G401.6 (cell line): ENCODE data around the gene ABHD17C.
"Not testable (repeated sequence)": the region's sequence is repeated elsewhere in the genome, so short reads cannot be mapped to it uniquely, and the experiment has no call there.

Experiments used
- FAIRE-seq: peaks from 2 replicates; lab custom pipeline; 2012; peaks lifted over from hg19 to GRCh38; lab: Jason Lieb, UNC

The ABHD17C gene

DNA sequence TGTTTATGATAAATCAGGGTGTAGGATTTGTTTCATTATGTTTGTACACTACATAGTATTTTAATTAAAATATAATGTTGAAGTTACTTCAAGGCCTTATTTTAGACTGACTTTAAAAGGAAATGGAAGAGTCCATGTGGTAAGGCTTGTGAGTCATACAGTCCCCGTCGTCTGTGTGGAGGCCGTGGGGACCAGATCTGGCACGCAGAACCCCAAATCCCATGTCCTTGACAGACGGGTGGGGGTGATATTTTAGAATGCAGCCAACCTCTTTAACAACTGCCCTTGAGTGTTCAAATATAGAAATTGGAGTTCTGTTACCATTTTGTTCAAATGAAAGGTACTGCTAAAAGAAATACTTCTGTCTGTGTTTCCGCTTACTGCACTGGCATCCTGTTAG lies 35.8 kb downstream of the ABHD17C start:
- FAIRE-seq, result no peak

DNA sequence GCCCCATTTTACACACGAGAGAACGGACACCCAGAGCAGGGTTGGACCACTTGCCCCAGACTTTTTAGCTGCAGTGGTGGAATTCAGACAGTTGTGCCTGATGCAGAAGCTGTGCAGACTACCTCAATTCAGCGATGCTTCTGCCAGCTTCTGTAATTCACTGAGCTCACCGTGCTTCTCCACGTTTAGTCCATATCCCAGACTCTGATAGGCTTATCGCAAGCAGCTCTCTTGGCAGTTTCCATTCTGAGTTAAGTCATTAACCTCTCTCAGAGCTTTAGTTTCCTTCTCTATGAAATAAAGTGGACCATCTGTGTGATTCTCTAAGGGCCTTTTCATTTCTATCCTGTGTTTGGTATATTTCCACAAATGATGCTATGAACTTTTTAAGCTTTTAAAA lies 37.1 kb downstream of the ABHD17C start:
- no peak for FAIRE-seq

DNA sequence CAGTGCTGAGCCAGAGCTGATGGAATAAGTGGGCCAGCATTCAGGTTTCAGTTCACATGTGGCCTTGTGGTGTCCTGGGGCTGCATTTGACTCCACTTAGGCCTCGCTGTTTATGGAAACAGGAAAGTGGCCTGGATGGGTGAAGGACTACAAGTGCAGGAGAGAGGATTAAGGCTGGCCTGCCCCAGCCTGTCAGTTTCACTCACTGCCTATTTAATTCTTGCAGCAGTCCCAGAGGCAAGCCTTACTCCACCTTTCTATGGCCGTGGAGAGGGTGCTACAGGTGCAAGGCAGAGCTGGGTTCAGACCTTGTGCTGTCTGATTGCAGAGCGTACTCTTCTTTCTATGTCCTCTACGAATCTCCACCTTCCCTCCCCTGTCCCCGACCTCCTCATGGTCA lies 37.7 kb downstream of the ABHD17C start:
- no peak for FAIRE-seq

DNA sequence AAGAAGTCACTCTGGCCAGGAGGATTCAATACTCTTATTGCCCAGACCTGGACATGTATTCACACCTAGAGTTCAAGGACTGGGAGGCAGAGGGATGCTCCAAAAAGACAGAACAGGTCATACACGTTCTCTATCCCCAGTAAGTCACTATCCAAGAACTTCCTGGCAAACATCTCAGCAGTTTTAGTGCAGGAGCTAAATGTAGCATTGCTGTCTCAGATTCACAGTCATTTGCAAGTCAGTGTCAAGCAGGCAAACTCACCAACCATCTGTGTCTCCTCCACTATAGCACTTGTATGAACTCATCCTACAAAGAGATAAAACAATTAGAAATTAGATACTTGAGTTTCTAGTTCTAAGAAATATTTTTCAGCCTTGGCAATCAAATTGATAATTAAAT lies 38.4 kb downstream of the ABHD17C start:
- no peak for FAIRE-seq

DNA sequence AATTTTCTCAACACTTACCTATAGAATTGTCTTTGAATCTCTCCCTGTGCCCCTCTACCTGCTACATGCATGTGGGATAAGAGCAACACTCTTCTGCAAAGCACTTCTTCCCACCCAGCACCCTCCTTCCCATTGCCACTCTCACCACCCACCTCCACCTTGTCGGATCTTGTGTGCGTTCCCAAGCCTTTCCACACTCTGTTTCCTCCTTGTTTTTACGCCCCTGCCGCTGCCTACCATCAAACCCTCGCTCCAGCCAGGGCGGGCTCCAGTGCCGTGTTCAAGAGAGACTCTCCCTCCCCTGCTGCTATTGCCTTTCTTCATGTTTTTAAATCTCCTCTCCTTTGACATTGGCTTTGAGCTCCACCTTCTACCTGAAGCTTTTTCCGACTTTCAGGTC lies 40.2 kb downstream of the ABHD17C start:
- no peak for FAIRE-seq

DNA sequence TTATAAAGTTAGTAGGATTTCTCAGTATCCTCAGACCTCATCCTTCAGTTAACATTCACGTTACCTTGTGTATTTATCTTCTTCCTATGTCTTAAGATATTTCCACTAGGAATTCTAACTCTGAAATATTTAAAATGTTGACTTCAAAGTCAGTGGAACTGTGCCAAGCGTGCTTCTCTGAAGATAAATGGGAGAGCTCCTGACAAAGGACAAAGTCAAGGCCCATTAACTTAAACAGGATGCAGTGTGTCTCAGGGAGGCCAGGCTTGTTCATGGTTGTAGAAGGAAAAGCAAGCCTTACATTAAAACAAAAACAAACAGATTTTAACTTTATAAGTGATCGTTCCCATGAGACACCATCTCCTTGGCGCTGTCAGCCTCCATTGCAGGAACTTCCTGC lies 41.5 kb downstream of the ABHD17C start:
- FAIRE-seq, result no peak

DNA sequence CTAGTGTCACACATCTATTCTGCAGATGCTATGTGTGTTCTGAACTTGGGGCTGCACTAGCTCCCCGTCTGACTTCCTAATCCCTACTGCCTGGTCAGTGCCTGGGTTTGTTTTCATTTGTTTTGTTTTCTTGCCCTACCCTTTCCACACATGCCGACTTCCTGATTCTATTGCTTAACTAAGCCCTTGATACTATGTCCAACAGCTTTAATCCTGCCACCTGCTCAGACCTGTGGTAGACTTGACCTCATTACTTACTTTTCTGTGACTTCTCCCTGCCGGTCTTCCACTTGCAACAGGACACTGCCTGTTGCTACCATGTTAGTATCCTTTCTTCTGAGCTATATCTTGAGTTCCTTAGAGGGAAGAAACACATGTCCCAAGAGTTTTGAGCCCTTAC lies 44.8 kb downstream of the ABHD17C start:
- no peak for FAIRE-seq

DNA sequence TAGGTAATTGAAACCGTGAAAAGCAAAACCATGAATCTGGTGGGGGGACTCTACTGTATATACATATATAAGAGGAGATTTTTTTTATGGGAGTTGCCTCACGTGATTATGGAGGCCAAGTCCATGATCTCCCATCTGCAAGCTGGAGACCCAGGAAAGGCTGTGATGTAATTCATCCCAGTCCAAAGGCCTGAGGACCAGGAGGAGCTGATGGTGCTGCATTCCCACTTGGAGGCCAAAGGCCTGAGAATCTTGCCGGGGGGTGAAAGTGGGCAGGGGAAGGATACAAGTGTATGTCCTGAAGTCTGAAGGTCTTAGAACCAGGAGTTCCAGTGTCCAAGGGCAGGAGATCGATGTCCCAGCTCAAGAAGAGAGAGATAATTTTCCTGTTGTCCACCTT lies 47.0 kb downstream of the ABHD17C start:
- no peak for FAIRE-seq

DNA sequence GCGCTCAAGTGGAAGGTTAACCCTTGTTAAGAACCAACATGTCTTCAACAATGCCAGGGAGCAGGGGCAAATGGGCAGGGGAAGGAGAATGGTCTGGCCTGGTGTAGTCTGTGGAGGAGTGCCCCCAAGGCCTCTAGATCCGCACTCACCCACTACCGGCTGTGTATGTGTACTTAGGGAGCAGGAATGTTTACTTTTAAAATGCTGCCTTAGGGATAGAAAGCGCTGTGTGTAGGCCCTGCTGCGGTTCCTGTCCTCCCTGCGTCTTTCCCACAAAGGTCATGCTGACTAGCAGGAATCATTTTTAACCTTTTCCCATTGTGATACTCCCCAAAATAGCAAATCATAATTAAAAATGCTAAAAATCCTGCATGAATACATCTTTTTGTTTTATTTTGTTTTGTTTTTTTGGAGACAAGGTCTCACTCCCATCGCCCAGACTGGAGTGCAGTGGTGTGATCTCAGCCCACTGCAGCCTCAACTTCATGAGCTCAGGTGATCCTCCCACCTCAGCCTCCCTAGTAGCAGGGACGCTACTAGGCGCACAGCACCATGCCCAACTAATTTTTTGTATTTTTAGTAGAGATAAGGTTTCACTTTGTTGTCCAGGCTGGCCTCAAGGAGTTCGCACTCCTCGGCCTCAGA lies 48.2 kb downstream of the ABHD17C start:
- FAIRE-seq, result no peak

DNA sequence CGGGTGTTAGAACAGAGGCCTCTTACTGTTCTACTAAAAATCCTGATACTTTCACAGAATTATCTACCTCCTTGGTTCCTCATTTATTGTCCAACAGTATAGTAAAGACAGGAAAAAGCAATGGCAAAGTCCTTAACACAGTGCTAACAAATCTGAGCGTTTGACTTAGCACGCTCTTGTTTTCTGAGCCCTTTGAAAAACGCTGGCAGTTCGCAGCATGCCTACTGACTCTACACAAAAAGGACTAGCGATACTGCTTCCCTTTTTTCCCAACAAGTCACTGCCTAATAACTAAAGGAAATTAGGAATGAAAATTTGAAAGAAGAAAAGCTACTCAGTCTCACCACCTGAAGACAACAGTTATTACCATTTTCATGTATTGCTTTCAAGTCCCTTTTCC lies 49.3 kb downstream of the ABHD17C start:
- no peak for FAIRE-seq

DNA sequence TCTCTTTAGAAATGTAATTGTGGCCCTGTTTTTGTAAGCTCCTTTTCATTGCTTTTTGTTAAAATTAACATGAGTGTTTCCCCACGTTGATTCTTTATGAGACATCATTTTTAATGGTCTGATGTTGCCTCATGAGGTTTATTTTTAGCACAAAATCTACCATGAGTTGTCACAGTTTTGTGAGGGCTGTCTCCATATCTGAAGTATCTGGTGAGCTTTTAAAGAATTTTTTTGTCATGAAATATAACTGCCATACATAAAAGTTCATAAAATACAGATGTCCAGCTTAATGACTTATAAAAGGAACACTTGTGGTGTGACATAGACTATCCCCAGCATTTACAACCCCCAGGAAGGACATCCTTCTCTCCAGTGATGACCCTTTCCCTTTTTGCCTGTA lies 49.7 kb downstream of the ABHD17C start:
- no peak for FAIRE-seq

DNA sequence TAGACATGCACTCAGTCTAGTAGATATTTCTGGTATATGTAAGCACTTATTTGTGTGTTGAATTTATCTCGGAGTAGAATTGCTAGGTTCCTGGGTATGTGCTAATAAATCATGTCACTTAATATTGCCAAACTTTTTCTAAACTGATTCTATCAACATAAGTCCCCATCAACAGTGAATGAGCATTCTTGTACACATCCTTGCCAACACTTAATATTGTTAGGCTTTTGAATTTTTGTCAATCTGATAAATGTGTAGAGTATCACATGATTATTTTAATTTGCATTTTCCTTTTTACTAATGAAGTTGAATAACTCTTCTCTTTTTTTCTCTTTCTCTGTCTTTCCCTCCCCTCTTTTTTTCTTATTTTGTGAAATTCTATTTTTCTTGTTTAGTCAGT lies 50.8 kb downstream of the ABHD17C start:
- FAIRE-seq, result no peak

DNA sequence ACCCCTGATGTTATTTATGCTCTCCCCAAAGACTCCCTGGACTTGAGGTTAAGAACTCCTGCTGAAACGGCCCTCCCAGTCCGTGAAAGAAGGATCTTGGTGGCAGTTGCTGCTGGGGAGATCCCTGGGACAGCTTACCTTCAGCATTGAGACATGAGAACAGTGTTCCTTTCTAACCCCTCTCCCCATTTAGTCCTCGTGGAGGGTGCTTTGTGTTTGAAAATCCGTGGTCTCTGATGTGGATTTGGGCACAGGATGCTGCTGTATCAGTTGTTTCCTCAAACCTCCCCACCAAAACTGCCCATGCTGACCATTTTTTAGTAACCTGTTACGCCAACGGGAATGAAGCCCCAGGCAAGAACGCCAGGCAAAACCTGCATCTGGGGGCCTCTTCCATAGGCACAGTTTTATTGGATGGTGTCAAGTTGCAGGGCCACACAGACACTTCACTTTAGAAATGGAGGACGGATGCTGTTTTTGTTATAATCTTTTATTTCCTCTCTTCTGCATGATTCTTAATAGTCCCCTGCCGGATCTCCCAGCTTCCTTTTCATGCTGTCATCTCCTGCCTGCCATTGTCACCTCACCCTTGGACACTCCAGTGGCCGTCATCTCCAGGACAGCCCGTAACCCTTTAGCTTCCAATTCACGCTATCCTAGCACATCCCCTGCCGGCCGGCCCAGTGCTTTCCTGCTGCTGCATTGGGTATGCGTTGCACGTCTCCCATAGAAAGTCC lies 52.4 kb downstream of the ABHD17C start:
- no peak for FAIRE-seq

DNA sequence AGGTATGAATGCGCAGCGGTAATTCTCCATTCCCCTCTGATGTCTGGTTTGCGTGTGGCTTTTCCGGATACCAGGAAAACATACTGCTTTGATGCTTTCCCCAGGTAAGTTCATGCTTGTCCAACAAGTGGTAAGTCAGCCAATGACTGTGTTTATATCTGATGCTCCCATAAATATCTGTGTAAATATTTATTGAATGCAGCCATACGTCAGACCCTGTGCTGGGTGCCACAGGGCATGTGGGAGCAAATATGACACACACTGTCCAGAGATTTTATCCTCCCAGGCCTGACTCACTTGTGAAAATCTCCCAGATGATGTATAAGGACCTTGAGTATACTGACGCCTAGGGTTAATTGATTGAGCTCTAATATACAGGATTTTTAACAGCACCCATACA lies 54.5 kb downstream of the ABHD17C start:
- no peak for FAIRE-seq

DNA sequence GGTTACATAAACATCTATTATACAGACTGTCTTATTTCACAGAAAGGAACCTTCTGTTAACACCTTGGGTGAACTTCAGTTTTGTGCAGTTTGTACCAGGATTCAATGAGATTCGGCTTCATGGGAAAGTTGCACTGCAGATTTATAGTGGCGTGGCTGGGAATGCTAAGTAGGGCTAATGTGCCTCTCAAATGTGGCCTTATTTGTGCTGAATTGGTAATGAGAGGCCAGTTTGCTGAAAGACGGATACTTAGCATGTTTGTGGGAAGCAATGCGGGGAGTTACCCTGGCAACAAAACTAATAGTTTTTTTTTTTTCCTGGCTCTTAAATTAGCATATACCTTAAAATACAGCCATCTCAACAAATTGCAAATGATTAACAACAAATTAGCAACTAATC lies 55.5 kb downstream of the ABHD17C start:
- no peak for FAIRE-seq

DNA sequence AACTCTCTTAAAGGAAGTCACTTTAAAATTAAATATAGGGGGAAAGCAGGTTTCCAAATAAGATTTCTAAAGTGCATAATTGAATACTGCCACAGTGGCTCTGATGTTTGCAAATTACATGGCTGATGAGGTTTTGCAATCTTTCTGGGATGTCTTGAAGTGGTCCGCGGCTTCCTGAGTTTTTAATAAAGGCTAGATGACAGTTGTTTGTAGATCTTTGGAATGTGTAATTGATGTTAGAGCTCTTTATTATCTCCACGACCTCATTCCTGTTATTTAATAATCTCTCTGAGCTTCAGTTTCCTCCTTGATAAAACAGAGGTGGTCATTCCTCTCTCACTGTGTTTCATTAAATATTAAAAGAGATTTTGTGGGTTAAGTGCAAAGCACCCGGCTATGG lies 57.1 kb downstream of the ABHD17C start:
- FAIRE-seq, result no peak

DNA sequence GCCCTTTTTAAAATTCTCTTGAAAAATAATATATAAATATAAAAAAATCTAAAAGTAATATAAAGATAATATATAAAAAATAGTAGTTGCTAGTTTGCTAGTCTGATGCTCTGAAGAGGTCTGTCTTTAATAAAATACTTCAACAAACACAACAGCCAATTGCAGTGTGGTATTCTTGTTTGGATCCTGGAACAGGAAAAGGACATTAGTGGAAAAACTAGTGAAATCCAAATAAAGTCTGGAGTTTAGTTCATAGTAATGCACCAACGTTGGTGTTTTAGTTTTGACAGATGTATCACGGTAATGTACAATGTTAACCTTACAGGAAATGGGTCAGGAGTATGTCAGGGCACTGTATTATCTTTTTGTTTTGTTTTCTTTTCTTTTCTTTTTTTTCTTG lies 58.1 kb downstream of the ABHD17C start:
- FAIRE-seq, result no peak

DNA sequence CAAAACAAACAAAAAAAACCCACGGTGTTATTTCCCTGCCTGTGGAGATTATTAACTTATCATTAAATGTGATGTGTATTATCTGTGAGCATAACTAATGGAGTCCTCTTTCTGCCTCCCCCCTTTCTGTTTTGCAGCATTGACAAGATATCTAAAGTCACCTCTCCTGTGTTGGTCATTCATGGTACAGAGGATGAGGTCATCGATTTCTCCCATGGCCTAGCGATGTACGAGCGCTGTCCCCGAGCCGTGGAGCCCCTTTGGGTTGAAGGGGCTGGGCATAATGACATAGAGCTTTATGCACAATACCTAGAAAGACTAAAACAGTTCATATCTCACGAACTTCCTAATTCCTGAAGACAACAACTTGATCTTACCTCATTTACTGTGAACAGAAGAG lies 58.9 kb downstream of the ABHD17C start:
- no peak for FAIRE-seq

DNA sequence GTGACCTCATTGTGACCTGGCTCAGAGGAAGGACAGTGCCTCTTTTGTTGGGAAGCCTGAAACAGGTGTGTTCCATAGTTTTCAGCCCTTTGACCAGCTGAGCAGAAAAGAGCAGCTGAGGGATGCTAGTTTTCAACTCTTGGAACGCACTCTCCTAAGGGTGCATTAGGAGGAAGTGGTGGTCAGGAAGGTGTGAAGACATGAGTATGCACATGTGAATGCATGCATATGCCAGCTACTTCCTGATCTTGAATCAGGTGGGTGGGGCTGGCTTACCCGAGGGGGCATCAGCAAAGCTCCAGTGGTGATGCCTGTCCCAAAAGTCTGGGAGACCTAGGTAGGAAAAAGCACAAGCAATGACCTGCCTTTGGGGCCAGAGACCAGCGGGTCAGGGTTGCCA lies 60.8 kb downstream of the ABHD17C start:
- no peak for FAIRE-seq

DNA sequence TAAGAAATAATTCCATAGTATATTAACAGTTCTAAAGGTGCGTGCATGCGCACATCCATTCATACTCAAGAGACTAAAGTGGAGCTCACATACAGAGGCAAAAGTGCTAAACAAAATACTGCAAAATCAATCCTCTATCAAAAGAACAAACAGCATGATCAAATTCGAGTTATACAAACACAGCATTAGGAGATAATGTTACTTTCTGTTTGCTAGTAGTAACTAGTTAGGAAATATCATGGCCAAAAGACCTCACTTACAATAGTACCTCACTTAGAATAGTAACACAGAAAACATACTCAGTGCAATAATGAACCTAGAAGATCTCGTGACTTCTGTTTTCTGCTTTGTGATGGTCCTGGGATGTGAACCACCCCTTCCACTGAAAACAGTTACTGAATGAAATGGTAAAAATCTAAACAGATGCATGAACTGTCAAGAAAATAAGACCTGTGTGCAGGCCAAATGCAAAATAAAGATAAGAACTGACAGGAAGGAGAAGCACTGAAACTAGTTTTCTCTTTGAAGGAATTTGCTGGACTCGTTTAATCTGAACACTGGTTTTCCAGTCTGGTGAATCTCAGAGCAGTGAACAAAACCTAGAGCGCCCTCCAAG lies 63.1 kb downstream of the ABHD17C start:
- no peak for FAIRE-seq

DNA sequence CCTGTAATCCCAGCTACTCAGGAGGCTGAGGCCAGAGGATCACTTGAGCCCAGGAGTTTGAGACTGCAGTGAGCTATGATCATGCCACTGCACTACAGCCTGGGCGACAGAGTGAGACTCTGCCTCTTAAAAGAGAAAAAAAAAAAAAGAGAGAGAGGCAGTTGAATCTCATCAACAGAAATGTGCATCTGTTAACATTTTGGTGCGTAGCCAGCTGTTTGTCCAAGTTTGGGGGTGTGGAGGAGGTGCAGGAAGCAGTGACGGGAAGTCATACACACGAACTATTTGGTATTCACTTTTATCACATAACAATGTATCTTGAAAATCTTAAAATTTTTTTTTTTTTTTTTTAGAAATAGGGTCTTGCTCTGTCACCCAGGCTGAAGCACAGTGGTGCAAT lies 65.8 kb downstream of the ABHD17C start:
- no peak for FAIRE-seq

DNA sequence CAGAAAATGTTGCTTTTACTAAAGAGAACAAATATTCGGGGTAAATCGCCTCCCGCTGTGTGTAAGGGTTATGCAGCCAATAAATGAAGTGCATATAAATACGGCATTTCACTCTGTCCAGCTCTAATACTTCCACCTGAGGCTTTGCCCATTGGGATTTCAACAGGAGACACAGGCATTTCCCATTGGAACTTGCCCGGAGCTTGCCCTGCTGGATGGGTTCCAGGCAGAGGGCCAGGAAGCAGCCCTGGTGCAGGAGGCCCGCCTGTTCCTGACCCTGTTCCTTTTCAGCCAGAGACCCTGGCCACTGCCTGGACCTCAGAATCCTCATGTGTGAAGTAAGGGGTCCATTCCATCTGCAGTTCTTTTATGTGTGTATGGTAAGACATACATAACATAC lies 66.6 kb downstream of the ABHD17C start:
- FAIRE-seq, result no peak

DNA sequence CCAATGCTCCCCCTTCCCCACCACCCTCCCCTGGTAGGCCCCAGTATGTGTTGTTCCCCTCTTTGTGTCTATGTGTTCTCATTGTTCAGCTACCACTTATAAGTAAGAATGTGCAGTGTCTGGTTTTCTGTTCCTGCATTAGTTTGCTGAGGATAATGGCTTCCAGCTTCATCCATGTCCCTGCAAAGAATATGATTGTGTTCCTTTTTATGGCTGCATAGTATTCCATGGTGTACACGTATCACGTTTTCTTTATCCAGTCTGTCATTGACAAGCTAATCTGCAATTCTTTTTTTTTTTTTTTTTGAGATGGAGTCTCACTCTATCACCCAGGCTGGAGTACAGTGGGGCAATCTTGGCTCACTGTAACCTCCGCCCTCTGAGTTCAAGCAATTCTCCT lies 68.1 kb downstream of the ABHD17C start:
- not testable (repeated sequence) for FAIRE-seq

DNA sequence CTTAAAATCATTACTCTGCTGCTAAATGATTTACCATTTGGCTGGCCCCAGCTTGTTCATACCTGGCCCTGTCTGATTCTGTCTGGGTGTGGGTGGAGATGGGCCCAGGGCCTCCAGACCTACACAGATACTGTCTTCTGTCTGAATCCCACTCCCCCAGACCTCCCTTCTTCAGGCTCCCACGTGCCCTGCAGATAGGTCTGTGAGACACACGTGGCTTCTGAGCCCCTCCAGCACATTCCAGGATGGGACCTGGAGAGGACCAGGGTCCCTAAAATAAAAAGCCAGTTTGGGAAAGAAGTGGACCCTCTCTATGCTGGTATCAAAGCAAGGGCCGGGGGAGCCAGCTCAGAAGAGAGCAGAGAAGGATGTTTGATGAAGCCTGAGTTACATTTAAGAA lies 69.4 kb downstream of the ABHD17C start:
- no peak for FAIRE-seq
